ENCODE results near the gene CYP8B1.

Gene CYP8B1

DNA sequence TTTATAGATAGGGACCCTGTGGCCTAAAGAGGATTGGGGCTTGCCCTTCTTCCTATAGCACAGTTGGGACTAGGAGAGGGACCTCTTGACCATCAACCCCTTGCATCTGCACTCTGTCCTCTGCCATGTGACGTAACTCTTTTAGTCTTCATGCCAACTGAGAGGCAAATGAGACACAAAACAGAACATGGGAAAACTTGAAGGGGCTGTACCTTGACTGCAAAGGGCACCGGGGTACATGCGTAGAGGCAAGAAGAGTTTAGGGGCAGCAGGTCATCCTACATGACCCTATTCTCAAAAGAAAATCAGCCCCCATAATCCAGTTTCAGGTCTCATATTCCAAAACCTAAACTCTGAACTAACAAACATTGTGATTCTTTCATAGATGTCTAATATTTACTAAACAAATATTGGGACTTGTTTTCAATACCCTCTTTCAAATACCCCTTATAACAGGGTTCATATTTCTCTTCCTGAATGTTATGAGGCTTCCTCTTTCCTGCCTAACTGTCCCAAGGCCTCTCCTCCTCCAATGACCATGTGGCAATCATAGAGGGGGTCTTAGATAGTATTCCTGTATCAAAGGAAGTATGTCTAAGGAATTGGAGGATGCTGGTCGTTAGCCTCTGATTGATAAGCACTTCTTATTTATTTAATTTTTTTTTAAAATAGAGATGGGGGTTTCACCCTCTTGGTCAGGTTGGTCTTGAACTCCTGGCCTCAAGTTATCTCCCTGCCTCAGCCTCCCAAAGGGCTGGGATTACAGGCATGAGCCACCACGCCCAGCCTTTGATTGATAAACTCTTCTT is 45.8 kb downstream of the CYP8B1 start:
- CTCF ChIA-PET, result interaction anchor here (0.6 to 2.4 kb wide), 12 partner anchors 9 to 1371 kb away, joined by 3 to 24 read pairs (median 6); no protein-coding TSS in a partner anchor
- POLR2A ChIA-PET, result interaction anchor here (1.4 kb wide), 1 partner anchor 10 kb away, joined by 4 read pairs; no protein-coding TSS in a partner anchor
- TF ChIP-seq TARDBP (IDR thresholded peaks at IDR 0.05) (no peak), L3MBTL2 (conservative IDR thresholded peaks at IDR 0.05) (no peak)
- TF ChIP-seq, protein P1, sequence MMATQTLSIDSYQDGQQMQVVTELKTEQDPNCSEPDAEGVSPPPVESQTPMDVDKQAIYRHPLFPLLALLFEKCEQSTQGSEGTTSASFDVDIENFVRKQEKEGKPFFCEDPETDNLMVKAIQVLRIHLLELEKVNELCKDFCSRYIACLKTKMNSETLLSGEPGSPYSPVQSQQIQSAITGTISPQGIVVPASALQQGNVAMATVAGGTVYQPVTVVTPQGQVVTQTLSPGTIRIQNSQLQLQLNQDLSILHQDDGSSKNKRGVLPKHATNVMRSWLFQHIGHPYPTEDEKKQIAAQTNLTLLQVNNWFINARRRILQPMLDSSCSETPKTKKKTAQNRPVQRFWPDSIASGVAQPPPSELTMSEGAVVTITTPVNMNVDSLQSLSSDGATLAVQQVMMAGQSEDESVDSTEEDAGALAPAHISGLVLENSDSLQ (IDR thresholded peaks at IDR 0.05), result no peak
- no peak for DNase-seq (ENCODE audit: extremely low spot score)

DNA sequence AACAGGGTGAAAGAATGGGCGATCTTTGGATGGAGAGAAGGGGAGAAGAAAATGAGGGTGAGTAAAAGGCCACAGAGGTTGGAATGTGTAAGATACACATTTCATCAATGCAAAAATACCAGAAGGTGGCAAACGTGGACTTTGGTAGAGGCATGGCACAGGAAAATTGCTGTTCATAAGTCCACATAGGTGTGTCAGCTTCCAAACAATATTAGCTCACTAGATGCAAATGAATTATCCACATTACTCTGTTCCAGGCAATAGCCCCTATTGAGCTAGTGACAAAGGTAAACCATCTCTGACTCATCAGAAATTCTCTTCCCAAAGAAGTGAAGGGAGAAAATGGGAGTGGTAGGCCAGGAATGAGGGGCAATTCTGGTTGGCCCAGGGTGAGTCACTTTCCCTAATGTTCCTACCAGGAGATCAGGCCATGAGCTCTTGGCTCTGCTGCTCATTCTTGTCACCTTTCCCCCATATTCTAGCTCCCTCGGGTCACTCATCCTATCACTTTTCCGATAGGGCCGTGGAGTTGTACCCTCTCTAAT is 46.5 kb downstream of the CYP8B1 start:
- no peak for TF ChIP-seq HDGF (IDR thresholded peaks at IDR 0.05; ENCODE audit: borderline replicate concordance)
- no peak for TF ChIP-seq SP1 (IDR thresholded peaks at IDR 0.05)
- no peak for TF ChIP-seq BHLHE40 (IDR thresholded peaks at IDR 0.05; ENCODE audit: borderline replicate concordance)
- TF ChIP-seq ELF4 (IDR thresholded peaks at IDR 0.05), result no peak
- TF ChIP-seq NFRKB (IDR thresholded peaks at IDR 0.05), result no peak
- no peak for TF ChIP-seq FOXA1 (IDR thresholded peaks at IDR 0.05)
- no peak for TF ChIP-seq LEF1 (IDR thresholded peaks at IDR 0.05; ENCODE audit: borderline replicate concordance)
- no peak for TF ChIP-seq CTBP1 (IDR thresholded peaks at IDR 0.05; ENCODE audit: borderline replicate concordance)
- TF ChIP-seq, protein P1 (IDR thresholded peaks at IDR 0.05), result no peak
- TF ChIP-seq FOXM1 (IDR thresholded peaks at IDR 0.05; ENCODE audit: borderline replicate concordance), result no peak
- no peak for TF ChIP-seq ARNT (IDR thresholded peaks at IDR 0.05)
- CTCF ChIA-PET, result no interaction called here
- POLR2A ChIA-PET, result no interaction called here
- no peak for DNase-seq (ENCODE audit: extremely low spot score)

DNA sequence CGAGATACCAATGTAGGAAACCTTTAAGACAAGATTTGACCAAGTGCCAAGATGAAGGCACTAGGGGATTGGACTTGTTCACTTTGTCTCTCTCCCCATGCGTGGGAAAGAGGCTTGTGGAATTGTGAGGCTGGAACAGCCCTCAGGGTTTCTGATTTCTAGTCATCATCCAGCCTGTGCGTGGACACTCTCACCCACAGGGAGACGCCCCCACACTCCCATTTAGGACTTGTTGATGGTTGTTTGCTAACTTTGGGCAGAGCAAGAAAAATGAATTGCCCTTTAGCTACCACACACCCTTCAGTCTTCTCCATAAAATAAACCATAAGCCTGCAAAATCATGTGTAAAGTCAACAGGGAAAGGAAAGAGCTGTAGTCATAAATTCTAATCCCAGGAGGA is 48.0 kb downstream of the CYP8B1 start:
- no peak for DNase-seq (ENCODE audit: extremely low spot score)
- ChIA-PET POLR2A (no interaction called here), CTCF (no interaction called here)
- TF ChIP-seq L3MBTL2 (conservative IDR thresholded peaks at IDR 0.05) (no peak), HDGF (IDR thresholded peaks at IDR 0.05; ENCODE audit: borderline replicate concordance) (no peak), CTBP1 (IDR thresholded peaks at IDR 0.05; ENCODE audit: borderline replicate concordance) (no peak), FOXK2 (IDR thresholded peaks at IDR 0.05) (no peak), ZNF384 (IDR thresholded peaks at IDR 0.05) (no peak), FOXA1 (IDR thresholded peaks at IDR 0.05) (no peak), ELF4 (IDR thresholded peaks at IDR 0.05) (no peak), LEF1 (IDR thresholded peaks at IDR 0.05; ENCODE audit: borderline replicate concordance) (no peak), TARDBP (IDR thresholded peaks at IDR 0.05) (no peak), FOXM1 (IDR thresholded peaks at IDR 0.05; ENCODE audit: borderline replicate concordance) (no peak), BHLHE40 (IDR thresholded peaks at IDR 0.05; ENCODE audit: borderline replicate concordance) (no peak), NFRKB (IDR thresholded peaks at IDR 0.05) (no peak), SUZ12 (IDR thresholded peaks at IDR 0.05) (no peak), ARNT (IDR thresholded peaks at IDR 0.05) (no peak)
- TF ChIP-seq, protein P1 (IDR thresholded peaks at IDR 0.05), result no peak

DNA sequence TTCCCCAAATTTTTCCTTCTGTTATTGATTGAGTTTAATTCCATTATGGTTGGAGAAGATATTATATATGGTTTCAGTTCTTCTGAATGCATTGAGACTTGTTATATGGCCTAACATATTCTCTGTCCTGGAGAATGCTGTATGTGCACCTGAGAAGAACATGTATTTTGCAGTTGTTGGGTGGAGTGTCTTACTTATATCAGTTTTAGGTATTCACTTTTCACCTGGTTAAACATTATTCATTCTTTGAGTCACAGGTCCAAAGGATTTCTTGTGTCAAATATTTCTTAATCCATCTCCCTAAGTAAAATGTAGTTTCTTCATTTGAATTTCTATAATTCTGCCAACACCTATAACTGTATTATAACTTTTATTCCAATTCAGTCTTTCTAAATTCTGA is 48.7 kb downstream of the CYP8B1 start:
- CTCF ChIA-PET, result no interaction called here
- POLR2A ChIA-PET, result no interaction called here
- no peak for TF ChIP-seq SP1 (IDR thresholded peaks at IDR 0.05)
- no peak for TF ChIP-seq LEF1 (IDR thresholded peaks at IDR 0.05; ENCODE audit: borderline replicate concordance)
- TF ChIP-seq CTBP1 (IDR thresholded peaks at IDR 0.05; ENCODE audit: borderline replicate concordance), result no peak
- TF ChIP-seq, protein P1 (IDR thresholded peaks at IDR 0.05), result no peak
- DNase-seq (ENCODE audit: extremely low spot score), result no peak

DNA sequence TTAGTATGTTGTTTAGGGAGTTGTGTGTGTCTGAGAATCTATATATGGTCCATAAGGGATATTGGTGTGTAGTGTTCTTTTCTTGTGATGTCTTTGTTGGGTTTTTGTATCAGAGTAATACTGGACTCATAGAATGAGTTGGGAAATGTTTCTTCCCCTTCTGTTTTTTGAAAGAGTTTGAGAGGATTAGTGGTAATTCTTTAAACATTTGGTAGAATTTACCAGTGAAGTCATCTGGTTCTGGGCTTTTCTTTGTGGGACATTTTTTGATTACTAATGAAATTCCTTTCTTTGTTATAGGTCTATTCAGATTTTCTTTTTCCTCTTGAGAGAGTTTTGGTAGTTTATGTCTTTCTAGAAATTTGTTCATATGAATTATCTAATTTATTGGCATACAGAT is 49.5 kb downstream of the CYP8B1 start:
- no peak for DNase-seq (ENCODE audit: extremely low spot score)
- POLR2A ChIA-PET, result no interaction called here
- TF ChIP-seq NFRKB (IDR thresholded peaks at IDR 0.05), result no peak
- CTCF ChIA-PET, result no interaction called here

DNA sequence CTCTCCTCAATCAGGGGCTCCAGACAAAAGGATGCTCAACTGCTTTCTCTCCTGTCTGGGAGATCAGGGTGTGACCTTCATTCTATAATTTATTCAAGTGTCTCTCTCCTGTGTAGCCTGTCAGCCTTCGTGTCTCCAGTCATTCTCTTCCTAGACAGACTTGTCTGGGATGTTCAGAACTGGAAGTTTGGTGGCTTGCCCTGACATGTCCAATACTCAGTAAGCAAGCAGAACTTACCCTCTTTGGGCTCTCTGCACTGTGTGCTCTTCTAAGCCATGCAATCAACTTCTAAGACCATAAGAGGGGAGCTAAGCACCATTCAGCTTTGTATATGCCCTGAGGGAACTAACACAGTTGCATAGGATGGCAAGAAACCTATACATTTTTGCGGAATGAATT is 52.3 kb downstream of the CYP8B1 start:
- POLR2A ChIA-PET, result interaction anchor here (1.0 kb wide), 1 partner anchor 19 kb away, joined by 3 read pairs; the partner anchor contains the start of gene HIGD1A
- no peak for DNase-seq (ENCODE audit: extremely low spot score)
- TF ChIP-seq SUZ12 (IDR thresholded peaks at IDR 0.05) (no peak), LEF1 (IDR thresholded peaks at IDR 0.05; ENCODE audit: borderline replicate concordance) (no peak)
- CTCF ChIA-PET, result interaction anchor here (0.7 to 1.0 kb wide), 2 partner anchors 17 to 1706 kb away, joined by 4 read pairs; no protein-coding TSS in a partner anchor
